ENCODE data around the gene HERC4.
"Not testable (repeated sequence)": the region's sequence is repeated elsewhere in the genome, so short reads cannot be mapped to it uniquely, and the experiment has no call there.

The HERC4 gene

DNA sequence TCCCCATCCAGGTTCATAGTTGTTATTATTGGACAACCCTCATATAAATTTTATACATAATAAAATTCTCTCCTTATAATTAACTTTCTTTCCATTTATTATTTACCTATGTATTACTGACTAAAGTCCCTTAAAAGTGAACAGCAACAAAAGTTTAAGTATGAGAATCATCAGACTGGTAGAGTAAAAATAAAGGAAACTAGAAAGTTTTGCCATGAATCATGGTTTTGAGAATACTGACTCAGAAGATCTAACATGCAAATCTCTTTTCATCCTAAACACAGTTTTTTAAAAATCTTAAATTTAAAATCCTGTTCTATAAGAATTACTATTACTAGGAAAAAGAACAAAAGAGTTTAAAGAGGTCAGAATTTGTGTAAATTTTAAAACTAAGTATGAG lies 32.1 kb downstream of the HERC4 start:
- DNase-seq = no peak

DNA sequence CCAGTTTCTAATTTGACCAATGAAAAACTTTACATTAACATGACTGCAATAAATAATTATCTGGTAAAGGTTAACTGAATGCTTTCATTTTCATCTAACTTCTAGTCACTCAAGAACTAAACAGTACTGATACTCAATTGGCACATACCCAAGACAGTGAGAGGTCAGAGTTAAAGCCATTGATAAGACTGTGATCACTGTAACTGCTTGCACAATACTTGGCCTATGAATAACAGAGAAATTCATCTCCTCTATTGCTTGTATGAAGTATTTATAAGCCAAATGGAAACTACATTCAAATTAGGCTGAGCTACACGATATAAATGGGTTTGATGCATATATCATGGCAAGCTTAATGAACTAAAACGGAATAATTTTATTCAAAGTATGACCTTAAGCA lies 43.0 kb downstream of the HERC4 start:
- no peak for DNase-seq

DNA sequence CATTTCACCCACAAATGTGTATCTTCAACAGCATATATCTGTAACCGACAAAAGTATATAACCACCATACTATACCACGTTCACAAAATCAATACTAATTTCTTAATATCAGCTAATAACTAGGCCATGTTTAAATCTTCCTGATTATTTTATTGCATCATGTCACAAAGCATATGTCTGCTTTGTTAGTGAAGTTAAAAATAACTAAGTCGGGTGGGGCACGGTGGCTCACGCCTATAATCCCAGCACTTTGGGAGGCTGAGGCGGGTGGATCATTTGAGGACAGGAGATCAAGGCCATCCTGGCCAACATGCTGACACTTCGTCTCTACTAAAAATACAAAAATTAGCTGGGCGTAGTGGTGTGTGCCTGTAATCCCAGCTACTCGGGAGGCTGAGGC lies 47.7 kb downstream of the HERC4 start:
- DNase-seq = no peak

DNA sequence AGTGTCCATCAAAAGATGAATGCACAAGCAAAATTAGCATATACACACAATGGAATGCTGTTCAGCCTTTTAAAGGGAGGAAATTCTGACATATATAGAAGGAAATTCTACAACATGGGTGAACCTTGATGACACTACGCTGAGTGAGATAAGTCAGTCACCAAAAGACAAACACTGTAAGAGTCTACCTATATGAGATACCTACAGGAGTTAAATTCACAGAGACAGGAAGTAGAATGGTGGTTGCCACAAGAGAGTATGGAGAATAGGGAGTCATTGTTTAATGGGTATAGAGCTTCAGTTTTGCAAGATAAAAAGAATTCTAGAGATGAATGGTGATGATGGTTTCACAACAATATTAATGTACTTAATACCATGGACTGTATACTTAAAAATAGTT lies 51.8 kb downstream of the HERC4 start:
- no peak for DNase-seq

DNA sequence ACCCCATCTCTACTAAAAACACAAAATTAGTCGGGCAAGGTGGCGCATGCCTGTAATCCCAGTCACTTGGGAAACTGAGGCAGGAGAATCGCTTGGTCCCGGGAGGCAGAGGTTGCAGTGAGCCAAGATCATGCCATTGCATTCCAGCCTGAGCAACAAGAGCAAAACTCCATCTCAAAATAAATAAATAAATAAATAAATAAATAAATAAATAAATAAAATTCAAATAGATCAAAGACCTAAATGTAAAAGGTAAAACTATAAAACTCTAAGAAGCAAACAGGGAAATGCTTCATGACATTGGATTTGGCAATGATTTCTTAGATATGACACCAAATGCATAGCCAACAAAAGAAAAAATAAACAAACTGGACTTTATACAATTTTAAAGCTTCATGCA lies 52.8 kb downstream of the HERC4 start:
- DNase-seq = not testable (repeated sequence)

DNA sequence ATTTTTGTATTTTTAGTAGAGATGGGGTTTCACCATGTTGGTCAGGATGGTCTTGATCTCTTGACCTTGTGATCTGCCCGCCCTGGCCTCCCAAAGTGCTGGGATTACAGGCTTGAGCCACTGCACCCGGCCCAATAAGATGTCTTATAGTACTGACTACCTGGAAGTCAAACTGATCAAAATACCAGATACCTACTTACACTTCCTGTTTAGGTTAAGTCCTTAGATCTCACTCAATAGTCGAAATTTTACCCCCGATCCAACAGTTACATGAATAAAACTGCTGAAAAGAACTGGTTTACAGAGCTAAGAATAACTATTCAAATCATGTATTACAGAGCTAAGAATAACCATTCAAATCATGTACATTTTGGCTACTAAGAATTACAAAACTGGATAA lies 58.6 kb downstream of the HERC4 start:
- DNase-seq = not testable (repeated sequence)

DNA sequence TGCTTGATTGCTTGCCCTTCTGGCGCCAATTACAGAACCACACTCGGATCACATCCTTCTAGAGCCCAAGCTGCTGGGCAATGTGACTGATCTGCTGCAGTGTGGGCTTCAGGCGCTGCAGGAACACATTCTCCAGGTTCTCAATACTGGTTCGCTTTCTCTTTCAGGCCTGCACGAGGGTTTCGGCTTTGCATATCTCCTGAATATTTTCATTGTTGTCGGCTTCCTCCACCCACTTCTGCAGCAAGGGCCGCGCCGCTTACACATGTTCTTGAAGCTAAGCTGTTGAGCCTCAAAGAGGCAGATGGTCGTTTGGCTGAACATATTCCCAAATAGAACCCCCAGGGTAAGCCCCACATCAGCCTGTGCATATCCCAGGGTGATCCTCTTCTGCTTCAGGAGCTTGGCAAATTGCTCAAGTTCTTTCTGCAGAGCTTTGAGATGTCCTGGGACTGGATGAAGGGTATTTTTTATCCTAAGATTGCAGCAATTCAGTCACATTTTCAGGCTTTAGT lies 64.6 kb downstream of the HERC4 start:
- DNase-seq = no peak

DNA sequence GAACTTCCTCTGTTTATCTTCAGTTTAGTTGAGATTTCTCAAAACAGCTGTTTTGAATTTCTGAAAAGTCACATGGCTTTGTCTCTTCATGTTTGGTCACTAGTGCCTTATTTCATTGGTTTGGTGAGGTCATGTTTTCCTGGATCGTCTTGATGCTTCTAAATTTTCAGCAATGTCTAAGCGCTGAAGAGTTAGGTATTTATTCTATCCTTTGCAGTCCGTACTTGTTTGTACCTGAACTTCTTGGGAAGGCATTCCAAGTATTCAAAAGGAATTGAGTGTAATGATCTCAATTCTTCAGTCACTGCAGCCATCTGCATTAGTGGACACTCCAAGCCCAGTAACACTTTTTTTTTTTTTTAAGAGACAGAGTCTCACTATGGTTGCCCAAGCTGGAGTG lies 67.7 kb downstream of the HERC4 start:
- DNase-seq = no peak

DNA sequence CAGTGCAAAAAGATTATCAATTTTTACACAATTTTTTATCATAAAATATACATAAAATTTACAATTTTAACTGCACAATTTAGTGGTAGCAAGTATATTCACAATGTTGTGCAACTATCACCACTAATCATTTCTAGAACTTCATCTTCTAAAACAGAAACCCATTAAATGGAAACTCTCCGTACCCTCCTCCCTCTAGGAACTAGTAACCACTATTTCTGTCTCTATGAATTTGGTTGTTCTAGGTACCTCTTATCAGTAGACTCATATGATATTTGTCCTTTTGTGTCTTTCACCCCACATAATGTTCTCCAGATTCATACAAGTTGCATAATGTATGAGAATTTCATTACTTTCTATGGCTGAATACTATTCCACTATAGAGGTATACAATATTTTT lies 73.5 kb downstream of the HERC4 start:
- no peak for DNase-seq

DNA sequence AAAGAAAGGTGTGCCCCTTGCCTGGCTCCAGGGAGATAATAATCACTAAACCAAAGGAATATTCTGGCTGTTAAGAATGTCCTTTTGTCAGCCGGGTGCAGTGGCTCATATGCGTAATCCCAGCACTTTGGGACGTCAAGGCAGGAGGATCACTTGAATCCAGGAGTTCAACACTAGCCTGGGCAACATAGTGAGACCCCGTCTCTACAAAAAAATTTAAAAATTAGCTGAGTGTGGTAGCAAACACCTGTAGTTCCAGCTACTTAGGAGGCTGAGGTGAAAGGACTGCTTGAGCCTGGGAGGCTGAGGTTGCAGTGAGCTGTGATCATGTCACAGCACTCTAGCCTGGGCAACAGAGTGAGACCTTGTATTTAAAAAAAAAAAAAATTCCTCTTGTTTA lies 74.1 kb downstream of the HERC4 start:
- DNase-seq = no peak

DNA sequence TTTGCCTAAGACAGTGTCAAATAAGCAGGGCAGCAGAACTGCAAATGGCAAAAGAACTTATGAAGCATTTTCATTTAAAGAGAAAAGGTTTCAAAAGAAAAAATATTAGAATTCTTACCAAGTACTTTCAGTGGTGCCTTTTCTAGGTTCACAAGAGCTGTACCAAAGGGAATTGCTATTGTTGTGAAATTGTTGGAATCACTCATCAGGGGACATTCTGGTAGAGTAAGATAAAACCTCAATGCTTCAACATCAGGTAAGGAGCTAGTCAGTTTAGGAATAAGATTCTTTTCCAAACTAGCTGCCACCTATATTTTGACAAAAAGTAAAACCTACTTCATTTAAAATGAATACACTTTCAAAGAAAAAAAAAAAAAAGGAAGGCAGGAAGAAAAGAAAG lies 85.0 kb downstream of the HERC4 start:
- no peak for DNase-seq

DNA sequence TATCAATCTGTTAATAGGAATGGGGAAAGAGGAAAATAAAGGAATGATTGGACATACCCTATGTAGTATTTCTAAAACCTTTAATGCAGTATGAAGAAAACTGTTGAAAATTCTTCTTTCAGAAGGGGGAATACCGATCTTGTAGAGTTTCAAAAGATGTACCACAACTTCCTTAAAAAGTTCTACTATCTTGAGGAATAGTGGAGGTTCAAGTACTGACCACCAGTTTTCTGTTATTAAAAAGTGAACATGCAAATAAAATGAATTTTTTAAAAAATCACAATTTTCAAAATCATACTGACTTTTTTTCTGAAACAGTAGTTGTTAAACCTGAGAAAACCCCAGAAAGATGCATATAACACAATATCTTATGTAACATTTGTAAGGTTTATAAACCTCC lies 86.5 kb downstream of the HERC4 start:
- DNase-seq = no peak

DNA sequence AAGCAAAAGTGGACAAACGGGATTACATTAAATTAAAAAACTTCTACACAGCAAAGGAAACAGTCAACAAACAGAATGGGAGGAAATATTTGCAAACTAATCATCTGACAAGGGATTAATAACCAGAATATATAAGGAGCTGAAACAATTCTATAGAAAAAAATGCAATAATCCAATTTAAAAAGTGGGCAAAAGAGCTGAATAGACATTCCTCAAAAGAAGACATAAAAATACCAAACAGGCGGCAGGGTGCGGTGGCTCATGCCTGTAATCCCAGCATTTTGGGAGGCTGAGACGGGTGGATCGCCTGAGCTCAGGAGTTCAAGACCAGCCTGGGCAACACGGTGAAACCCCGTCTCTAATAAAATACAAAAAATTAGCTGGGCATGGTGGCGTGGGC lies 92.5 kb downstream of the HERC4 start:
- not testable (repeated sequence) for DNase-seq

DNA sequence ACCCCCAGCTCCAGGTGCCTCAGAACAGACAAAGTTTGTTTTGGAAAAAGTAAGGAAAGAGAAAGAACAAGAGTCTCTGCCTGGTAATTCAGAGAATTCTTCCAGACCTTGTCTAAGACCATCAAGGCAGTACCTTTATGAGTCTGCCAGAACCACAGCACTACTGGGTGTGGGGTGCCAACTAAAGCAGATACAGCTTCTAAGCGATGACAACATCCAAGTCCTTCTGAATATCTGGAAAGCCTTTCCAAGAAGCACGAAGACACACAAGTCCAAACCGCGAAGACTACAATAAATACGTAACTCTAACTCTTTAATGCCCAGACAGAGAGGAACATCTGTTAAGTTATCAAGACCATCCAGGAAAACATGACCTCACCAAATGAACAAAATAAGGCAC lies 96.3 kb downstream of the HERC4 start:
- DNase-seq = no peak

DNA sequence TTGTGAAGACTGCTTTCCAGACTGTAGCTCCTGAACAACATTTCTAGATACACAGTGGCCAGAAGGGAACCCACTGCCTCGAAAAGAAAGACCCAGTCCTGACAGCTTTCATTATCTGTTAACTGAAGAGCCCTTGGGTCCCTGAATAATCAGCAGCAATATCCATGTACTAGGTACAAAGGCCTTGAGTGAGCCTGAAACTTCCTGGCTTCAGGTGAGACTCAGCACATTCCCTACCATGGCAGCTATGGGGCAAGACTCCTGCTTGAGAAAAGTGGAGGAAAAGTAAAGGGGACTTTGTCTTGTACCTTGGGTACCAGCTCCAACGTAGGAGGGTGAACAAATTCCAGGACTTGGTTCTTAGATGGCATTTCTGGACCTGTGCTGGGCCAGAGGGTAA lies 97.8 kb downstream of the HERC4 start:
- DNase-seq = no peak

DNA sequence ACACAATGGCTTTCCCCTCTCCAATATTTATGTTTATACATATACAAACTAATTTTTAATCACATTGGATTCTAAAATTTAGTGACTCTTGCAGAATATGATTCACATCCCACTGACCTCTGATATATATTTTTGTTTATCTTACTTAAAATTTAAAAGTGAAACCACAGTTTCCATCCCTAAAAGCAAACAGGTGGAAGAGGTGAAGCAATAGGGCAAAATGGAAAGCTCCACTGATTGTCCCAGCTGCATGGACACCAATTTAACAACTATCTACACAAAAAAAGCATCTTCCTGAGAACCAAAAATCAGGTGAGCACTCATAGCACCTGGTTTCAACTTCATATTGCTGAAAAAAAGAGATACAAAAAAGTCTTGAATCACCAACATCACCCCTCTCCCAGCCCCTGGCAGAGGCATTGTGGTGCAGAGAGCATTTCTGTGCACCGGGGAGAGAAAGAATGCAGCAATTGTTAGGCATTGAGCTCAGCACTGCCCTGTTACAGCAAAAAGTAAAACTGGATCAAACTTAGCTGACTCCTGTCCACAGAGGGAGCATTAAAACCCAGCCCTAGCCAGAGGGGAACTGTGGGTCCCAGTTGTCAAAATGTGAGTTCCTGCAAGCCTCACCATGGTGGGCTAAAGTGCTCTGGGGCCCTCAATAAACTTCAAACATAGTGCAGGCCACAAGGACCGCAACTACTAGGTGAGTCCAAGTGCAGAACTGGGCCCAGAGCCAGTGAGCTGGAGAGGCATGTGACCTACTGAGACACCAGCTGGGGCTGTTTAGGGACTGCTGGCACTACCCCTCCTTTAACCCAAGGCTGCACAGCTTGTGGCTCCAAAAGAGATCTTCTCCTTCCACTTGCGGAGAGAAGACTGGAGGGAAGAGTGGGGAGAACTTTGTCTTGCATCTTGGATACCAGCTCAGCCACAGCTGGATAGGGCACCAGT lies 98.5 kb downstream of the HERC4 start:
- peak; percentile 3 for DNase-seq

DNA sequence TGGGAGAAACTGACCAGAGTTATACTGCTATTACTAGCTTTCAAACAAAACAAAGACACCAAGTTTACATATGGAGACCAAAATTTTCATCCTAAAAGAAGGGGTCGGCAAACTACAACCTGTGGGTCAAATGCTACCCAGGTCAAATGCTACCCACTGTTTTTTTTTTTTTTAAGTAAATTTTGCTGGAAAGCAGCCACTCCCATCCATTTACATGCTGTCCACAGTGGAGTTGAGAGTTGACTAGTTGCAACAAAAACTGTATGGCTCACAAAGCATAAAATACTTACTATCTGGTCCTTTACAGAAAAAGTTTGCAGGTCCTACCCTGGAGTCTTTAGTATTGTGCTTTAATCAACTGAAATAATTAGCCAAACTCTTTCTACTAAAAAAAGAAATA lies 99.2 kb downstream of the HERC4 start:
- DNase-seq = no peak

DNA sequence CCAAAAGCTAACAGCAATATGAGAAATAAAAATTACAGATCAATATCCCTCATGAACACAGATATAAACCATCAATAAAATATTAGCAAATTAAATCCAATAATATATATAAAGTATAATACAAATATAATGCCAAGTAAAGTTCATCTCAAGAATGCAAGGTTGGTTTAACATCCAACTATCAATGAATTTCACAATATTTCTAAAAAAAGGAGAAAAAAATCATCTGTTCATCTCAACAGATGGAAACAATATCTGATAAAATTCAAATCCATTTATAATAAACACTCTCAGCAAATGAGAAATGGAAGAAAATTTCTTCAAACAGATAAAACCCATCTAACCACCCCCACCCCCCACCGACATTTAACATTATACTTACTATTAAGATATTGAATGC lies 103.8 kb downstream of the HERC4 start:
- no peak for DNase-seq

DNA sequence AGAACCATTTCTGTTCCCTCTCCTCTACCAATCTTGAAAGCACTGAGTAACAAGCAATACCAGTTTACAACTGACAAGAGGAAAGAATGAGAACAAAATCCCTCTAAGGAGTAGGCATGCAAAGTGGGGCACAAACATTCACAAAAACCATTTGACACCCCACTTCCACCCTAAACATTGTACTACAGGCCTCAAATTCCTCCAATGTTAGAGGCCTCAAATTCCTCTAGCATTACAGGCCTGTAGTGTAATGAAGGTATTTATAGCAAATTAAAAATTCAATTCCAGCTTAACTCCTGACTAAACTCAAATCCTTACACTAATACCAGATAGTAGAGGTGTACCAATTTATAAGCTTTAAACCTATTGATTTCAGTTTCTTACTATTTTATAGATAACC lies 105.2 kb downstream of the HERC4 start:
- no peak for DNase-seq

DNA sequence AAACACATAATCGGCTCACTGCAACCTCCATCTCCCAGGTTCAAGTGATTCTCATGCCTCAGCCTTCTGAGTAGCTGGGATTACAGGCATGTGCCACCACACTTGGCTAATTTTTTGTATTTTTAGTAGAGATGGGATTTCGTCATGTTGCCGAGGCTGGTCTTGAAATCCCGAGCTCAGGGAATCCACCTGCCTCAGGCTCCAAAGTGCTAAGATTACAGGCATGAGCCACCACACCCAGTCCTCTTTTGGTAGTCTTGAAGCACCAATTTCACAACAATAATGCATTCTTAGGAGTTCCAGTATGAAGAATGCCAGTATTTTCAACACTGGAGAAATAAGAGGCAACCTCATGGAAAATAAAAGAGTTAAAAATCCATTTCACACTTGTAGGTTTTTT lies 109.0 kb downstream of the HERC4 start:
- not testable (repeated sequence) for DNase-seq

DNA sequence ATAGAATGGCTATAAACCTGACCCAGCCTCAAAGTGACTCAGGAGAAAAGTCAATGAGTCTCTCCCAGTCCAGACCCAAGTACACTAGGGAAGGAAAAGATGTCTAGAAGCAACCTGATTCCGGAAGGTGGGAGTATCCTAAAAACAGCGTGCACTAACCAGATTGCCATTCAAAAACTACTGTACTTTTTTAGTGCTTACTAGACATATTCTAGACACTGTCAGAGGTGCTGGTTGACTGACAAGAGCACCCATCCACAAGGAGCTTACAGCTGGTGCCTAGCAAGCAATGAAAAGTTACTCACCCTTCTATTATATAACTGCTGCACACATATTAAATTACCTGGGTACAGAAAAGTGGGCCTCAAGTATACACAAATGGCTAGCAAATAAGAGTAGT lies 109.6 kb downstream of the HERC4 start:
- DNase-seq = no peak

DNA sequence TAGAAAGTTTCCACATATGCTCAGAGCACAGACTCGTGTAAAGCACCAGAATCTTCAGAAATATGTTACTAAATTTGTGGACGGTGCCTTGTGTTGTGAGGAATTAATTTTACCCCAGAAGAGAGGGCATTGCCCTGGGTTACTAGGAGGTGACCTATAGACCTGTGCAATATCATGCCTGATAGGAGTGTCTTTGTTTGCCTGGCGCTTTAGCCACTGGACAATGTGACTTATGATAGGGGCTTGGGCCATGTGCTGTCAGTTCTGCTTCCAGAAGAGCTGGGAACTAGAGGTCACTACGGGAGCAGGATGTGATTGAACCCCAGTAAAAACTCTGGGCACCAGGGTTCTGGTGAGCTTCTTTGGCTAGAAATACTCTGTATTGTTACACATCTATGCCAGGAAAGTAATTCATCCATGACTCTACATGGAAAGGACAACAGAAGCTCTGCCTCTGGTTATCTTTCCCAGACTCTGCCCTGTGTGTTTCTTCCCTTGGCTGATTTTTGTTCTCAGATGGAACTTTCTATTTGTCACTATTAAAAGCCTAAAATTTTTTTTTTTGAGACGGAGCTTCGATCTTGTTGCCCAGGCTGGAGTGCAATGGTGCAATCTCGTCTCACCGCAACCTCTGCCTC lies 115.1 kb downstream of the HERC4 start:
- no peak for DNase-seq

DNA sequence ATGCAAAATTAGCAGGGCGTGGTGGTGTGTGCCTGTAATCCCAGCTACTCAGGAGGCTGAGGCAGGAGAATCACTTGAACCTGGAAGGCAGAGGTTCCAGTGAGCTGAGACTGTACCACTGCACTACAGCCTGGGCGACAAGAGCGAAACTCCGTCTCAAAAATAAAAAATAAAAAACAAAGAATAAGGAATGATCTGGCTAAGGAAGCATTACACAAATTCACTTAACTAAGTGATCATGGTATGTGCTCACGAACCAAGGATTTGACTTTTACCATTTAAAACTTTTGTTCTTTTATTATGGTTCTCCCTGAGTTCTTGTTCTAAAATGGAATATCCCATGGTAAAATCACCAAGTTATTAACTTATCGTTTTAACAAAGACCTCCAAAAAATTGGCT lies 119.5 kb downstream of the HERC4 start:
- no peak for DNase-seq

DNA sequence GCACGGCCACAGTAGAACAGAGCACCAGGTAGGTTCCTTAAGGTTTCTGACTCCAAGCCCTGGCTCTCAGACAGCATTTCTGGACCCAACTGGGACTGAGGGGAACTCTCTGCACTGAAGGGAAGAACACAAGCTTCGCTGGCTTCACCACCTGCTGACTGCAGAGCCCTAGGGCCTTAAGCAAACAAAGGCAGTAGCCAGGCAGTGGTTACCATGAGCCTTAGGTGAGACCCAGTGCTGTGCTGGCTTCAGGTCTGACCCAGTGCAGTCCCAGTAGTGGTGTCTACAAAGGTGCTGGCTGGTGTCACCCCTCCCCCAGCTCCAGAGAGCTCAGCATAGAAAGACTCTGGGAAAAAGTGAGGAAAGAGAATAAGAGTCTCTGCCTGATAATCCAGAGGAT lies 131.2 kb downstream of the HERC4 start:
- DNase-seq = no peak

All from NCI-H2029 treated with DMSO at 0.1 percent for 48 hours (cell line).